Hematopoietic multipotent progenitor cell treated with erythropoietin and hydrocortisone succinate and interleukin-3 and kit ligand, for 17 days (in vitro differentiated cells): ENCODE data around the gene GLYATL1.
"Not testable (repeated sequence)": the region's sequence is repeated elsewhere in the genome, so short reads cannot be mapped to it uniquely, and the experiment has no call there.

ENCODE experiments used
- DNase-seq: peaks from one replicate; pipeline ENCODE4 v3.0.0-alpha.2; 2015; ENCODE audit warnings: low spot score

GLYATL1 gene

GRCh38 chr11:58998480-58999290, 59.4 kb downstream of the GLYATL1 start:
- DNase-seq, result no peak

GRCh38 chr11:58999291-58999680, 60.0 kb downstream of the GLYATL1 start:
- DNase-seq, result no peak

GRCh38 chr11:59000003-59000402, 60.7 kb downstream of the GLYATL1 start:
- DNase-seq, result no peak

- DNase-seq, result not testable (repeated sequence)
Measured at GRCh38 chr11:59002006-59002405, 62.7 kb downstream of the GLYATL1 start.
